NB4 (cell line): ENCODE results near the gene HNRNPK.

Source experiments
- POLR2A ChIP-seq: IDR thresholded peaks from 2 replicates; pipeline ENCODE4 v1.6.1; 2011; ENCODE audit warnings: mild to moderate bottlenecking; ENCODE audit not compliant: insufficient read length; ENCODE audit errors: extremely low read depth
- TF ChIP-seq, protein P1 (sequence below): IDR thresholded peaks from one replicate; pipeline ENCODE4 v1.5.1; 2012; ENCODE audit warnings: low read depth, low read length

GRCh38 chr9:83967073-83967472 lies 12.9 kb downstream of the HNRNPK start:
- TF ChIP-seq, protein P1, sequence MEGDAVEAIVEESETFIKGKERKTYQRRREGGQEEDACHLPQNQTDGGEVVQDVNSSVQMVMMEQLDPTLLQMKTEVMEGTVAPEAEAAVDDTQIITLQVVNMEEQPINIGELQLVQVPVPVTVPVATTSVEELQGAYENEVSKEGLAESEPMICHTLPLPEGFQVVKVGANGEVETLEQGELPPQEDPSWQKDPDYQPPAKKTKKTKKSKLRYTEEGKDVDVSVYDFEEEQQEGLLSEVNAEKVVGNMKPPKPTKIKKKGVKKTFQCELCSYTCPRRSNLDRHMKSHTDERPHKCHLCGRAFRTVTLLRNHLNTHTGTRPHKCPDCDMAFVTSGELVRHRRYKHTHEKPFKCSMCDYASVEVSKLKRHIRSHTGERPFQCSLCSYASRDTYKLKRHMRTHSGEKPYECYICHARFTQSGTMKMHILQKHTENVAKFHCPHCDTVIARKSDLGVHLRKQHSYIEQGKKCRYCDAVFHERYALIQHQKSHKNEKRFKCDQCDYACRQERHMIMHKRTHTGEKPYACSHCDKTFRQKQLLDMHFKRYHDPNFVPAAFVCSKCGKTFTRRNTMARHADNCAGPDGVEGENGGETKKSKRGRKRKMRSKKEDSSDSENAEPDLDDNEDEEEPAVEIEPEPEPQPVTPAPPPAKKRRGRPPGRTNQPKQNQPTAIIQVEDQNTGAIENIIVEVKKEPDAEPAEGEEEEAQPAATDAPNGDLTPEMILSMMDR = no peak
- TF ChIP-seq POLR2A = no peak
